Kidney (tissue), 14 donors: ENCODE results near the gene CES2. TPM values are rescaled to one million over a fixed set of nuclear protein-coding genes. Genes with fewer than 3 reads are reported as not detected.
A peak's percentile ranks its signal among the peaks of the same experiment; 100 is the strongest.

Source experiments
- DNase-seq, 5 donors: peaks; one replicate each; pipeline ENCODE4 v3.0.0-alpha.2; 2013 to 2020
- FAIRE-seq: peaks from 2 replicates; lab custom pipeline; 2012; peaks lifted over from hg19 to GRCh38; lab: Jason Lieb, UNC
- H3K27ac ChIP-seq, 2 donors: one replicate each; pipeline ENCODE4 v1.7.0; 2013; ENCODE audit warnings: low read depth in 2 of 2, low read length in 2 of 2, inconsistent platforms in 1 of 2
- H3K27me3 ChIP-seq: one replicate; pipeline ENCODE4 v1.7.1; 2013; ENCODE audit warnings: low read length, inconsistent platforms; ENCODE audit not compliant: control insufficient read depth, insufficient read depth
- H3K36me3 ChIP-seq, 3 donors: one replicate each; pipeline versions ENCODE4 v1.7.0 to v1.7.1; 2013; ENCODE audit warnings: low read length in 3 of 3, control low read depth in 1 of 3, inconsistent platforms in 1 of 3; ENCODE audit not compliant: insufficient read depth in 3 of 3, control insufficient read depth in 2 of 3
- H3K4me1 ChIP-seq, 3 donors: one replicate each; pipeline versions ENCODE4 v1.7.0 to v1.7.1; 2013; ENCODE audit warnings: low read length in 3 of 3, inconsistent platforms in 1 of 3, low read depth in 1 of 3; ENCODE audit not compliant: control insufficient read depth in 2 of 3, insufficient read depth in 2 of 3
- H3K4me3 ChIP-seq, 3 donors: one replicate each; pipeline versions ENCODE4 v1.7.0 to v1.8.1; 2013; ENCODE audit warnings: low read length in 3 of 3, control low read depth in 1 of 3, inconsistent platforms in 1 of 3
- H3K9ac ChIP-seq, 3 donors: one replicate each; pipeline versions ENCODE4 v1.7.0 to v1.7.1; 2013; ENCODE audit warnings: low read length in 3 of 3, control low read depth in 1 of 3, inconsistent platforms in 1 of 3
- H3K9me3 ChIP-seq, 3 donors: one replicate each; pipeline versions ENCODE4 v1.7.0 to v1.7.1; 2013; ENCODE audit warnings: low read length in 3 of 3, control low read depth in 1 of 3, inconsistent platforms in 1 of 3; ENCODE audit not compliant: control insufficient read depth in 2 of 3, insufficient read depth in 1 of 3
- CTCF ChIP-seq: IDR thresholded peaks from 3 replicates; pipeline ENCODE4 v1.5.1; 2012; ENCODE audit warnings: mild to moderate bottlenecking, moderate library complexity, borderline replicate concordance; ENCODE audit not compliant: insufficient read depth; ENCODE audit errors: extremely low read depth
- intact Hi-C: fragments of 100-400 bp; cut with DNase I; formaldehyde crosslinking; loops from one replicate; pipeline ENCODE4 v1.11.1; 2022
- polyA plus RNA-seq: library from polyadenylated mRNA; stranded (reverse); fragments of 350-450 nt; fragmentation: Illumina TruSeq; extraction: RNeasy Lipid Tissue Mini Kit (QIAGEN cat#74804); gene quantifications from one replicate; pipeline ENCODE4 v1.2.3, GENCODE V29; 2014; ENCODE audit warnings: low read depth, low replicate concordance; ENCODE audit not compliant: insufficient read depth
- total RNA-seq: library from RNA; stranded (reverse); fragmentation: NEBNext Ultra II Directional; extraction: Animal tissue kit (Norgen Biotek cat#: 25700); gene quantifications from one replicate; pipeline ENCODE4 v1.2.1, GENCODE V29; 2021
- donor health status: control.
- donor health status: control.
- donor health status: control.
- donor health status: control.
- donor health status: control.
- donor health status: DM: yes; HTN: yes; CAD: no.
- donor health status: Normal renal cell carcinoma (clear cell type).

The CES2 gene
- total and polyA plus RNA-seq, 2 donors from 2014 or later, result 72.1 to 76.9 TPM

GRCh38 chr16:66917741-66918140 is 17.6 kb upstream of the CES2 start:
- intact Hi-C loops, result no loop called here
- Histone ChIP-seq H3K4me1 (peaks cover 0 to 35% (median 27%) of the 10 kb centered on the region in 3 donors), H3K36me3 (peaks cover 0 to 14% (median 3%) of the 10 kb centered on the region in 3 donors), H3K9me3 (no peaks in the 10 kb centered on the region), H3K9ac (peak overlapping the region in 2 of 3 donors; percentile 87 to 88), H3K27me3 (no peaks in the 10 kb centered on the region), H3K4me3 (peak overlapping the region; percentile 7 to 86 (median 84)), H3K27ac (peak overlapping the region; percentile 93)
- TF ChIP-seq CTCF, result no peak
- DNase-seq (no peak), FAIRE-seq (no peak)

- no peaks in the 10 kb centered on the region for H3K27me3 ChIP-seq
- peak overlapping the region; percentile 93 for H3K27ac ChIP-seq
- H3K36me3 ChIP-seq, result peaks cover 0 to 12% (median 3%) of the 10 kb centered on the region in 3 donors
- no peaks in the 10 kb centered on the region for H3K9me3 ChIP-seq
- DNase-seq (no peak), FAIRE-seq (no peak)
- no peak for TF ChIP-seq CTCF
- peaks cover 0 to 38% (median 27%) of the 10 kb centered on the region in 3 donors for H3K4me1 ChIP-seq
- H3K9ac ChIP-seq, result peak overlapping the region in 2 of 3 donors; percentile 87 to 88
- intact Hi-C loops, result no loop called here
- peak overlapping the region; percentile 42 to 86 (median 84) for H3K4me3 ChIP-seq
Observed at GRCh38 chr16:66918355-66918754, 17.0 kb upstream of the CES2 start.

GRCh38 chr16:66918803-66919568 is 16.3 kb upstream of the CES2 start, which contains the start of gene CDH16:
TSS of gene CDH16 (minus strand) at chr16:66918885. CDS start at chr16:66918065, 820 bp downstream.
- FAIRE-seq (no peak), DNase-seq (peak; percentile 90 to 97 (median 93))
- H3K4me1 ChIP-seq, result peaks cover 0 to 38% (median 27%) of the 10 kb centered on the region in 3 donors
- intact Hi-C loops, result no loop called here
- peaks cover 0 to 12% (median 3%) of the 10 kb centered on the region in 3 donors for H3K36me3 ChIP-seq
- no peaks in the 10 kb centered on the region for H3K9me3 ChIP-seq
- H3K9ac ChIP-seq, result peak within 1 kb of the TSS in 2 of 3 donors; percentile 87 to 88
- no peaks in the 10 kb centered on the region for H3K27me3 ChIP-seq
- H3K27ac ChIP-seq, result peak within 1 kb of the TSS; percentile 93
- TF ChIP-seq CTCF, result no peak
- peak within 1 kb of the TSS; percentile 42 to 86 (median 84) for H3K4me3 ChIP-seq
